Erythroblast (primary cell): Measurements from ENCODE around the gene MAP3K9.

Experiments used
- GATA1 ChIP-seq: IDR thresholded peaks from 2 replicates; pipeline ENCODE4 v1.6.1; 2011; ENCODE audit warnings: low read depth, mild to moderate bottlenecking, control low read depth, low read length, moderate library complexity
- POLR2A ChIP-seq: IDR thresholded peaks from 2 replicates; pipeline ENCODE4 v1.6.1; 2011; ENCODE audit warnings: mild to moderate bottlenecking, low read length

DNA sequence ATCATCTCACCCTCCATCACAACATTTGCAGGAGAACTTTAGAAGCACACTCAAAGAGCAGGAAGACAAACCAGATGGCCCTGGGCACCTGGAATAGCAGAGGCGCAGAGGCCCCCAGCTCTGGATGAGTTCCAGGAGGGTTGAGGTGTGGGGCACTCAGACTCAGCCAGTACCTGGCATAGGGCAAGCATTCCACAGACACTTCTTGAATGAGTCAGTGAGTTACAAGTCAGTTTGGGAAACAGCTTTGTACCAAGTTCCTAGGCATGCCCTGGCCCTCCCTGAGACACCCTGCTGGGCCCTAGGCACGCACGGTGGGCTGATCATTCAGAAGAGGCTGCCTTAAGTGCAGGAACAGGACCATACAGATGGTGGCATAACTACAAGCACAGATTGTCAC, 54.3 kb downstream of the MAP3K9 start:
- no peak for TF ChIP-seq POLR2A
- no peak for TF ChIP-seq GATA1
